Ishikawa (cell line): ENCODE measurements around the gene HOXD4.

Experiments
- EP300 ChIP-seq: IDR thresholded peaks from 2 replicates; pipeline ENCODE4 v1.6.1; 2012; ENCODE audit warnings: borderline replicate concordance
- MAX ChIP-seq: IDR thresholded peaks from 2 replicates; pipeline ENCODE4 v1.6.1; 2012
- RAD21 ChIP-seq: IDR thresholded peaks from 2 replicates; pipeline ENCODE4 v1.6.1; 2012; ENCODE audit warnings: low read depth
- REST ChIP-seq: IDR thresholded peaks from 2 replicates; pipeline ENCODE4 v1.6.1; 2012; ENCODE audit warnings: low read depth, mild to moderate bottlenecking
- YY1 ChIP-seq: IDR thresholded peaks from 2 replicates; pipeline ENCODE4 v1.6.1; 2012; ENCODE audit warnings: low read depth

GRCh38 chr2:176165370-176166050, 14.2 kb downstream of the HOXD4 start:
- TF ChIP-seq REST (no peak), YY1 (no peak), EP300 (no peak), MAX (no peak), RAD21 (no peak)
